HepG2 (cell line): ENCODE results near the gene KRTCAP3. TPM values are rescaled to one million over a fixed set of nuclear protein-coding genes. Genes with fewer than 3 reads are reported as not detected.

Source experiments
- ATAD3A ChIP-seq: sonication (generic); formaldehyde crosslinking; IDR thresholded peaks from 2 replicates; pipeline ENCODE4 v1.4.0; 2020; ENCODE audit warnings: missing genetic modification reagents
- BRCA1 ChIP-seq: sonication (generic); formaldehyde crosslinking; IDR thresholded peaks from 2 replicates; pipeline ENCODE4 v1.4.0; 2020; ENCODE audit warnings: missing genetic modification reagents
- CHCHD3 ChIP-seq: sonication (generic); formaldehyde crosslinking; IDR thresholded peaks from 2 replicates; pipeline ENCODE4 v1.8.0; 2022; ENCODE audit warnings: mild to moderate bottlenecking, missing genetic modification reagents, moderate library complexity
- DRAP1 ChIP-seq: IDR thresholded peaks from 2 replicates; pipeline ENCODE4 v1.6.1; 2016; ENCODE audit warnings: missing genetic modification reagents, missing compliant biosample characterization
- EED ChIP-seq: sonication (generic); formaldehyde crosslinking; IDR thresholded peaks from 2 replicates; pipeline ENCODE4 v1.5.0; 2020; ENCODE audit warnings: mild to moderate bottlenecking, missing genetic modification reagents
- KLF16 ChIP-seq, 2 experiments: sonication (generic) in 1 of 2; formaldehyde crosslinking in 1 of 2; IDR thresholded peaks; 2 replicates each; pipeline versions ENCODE4 v1.6.1 to v1.8.0; 2016 to 2023; ENCODE audit warnings: missing genetic modification reagents in 2 of 2, missing compliant biosample characterization in 1 of 2
- MLXIP ChIP-seq: sonication (generic); formaldehyde crosslinking; IDR thresholded peaks from 2 replicates; pipeline ENCODE4 v1.9.0; 2021; ENCODE audit warnings: missing genetic modification reagents, borderline replicate concordance
- NFYC ChIP-seq: IDR thresholded peaks from 2 replicates; pipeline ENCODE4 v1.6.1; 2016; ENCODE audit warnings: missing genetic modification reagents, missing compliant biosample characterization
- PAXIP1 ChIP-seq: sonication (generic); formaldehyde crosslinking; conservative IDR thresholded peaks from 2 replicates; pipeline ENCODE4 v1.4.0; 2020; ENCODE audit warnings: mild to moderate bottlenecking, missing genetic modification reagents, moderate library complexity
- RBFOX2 ChIP-seq: fragments of 200-400 bp; formaldehyde crosslinking; IDR thresholded peaks from 2 replicates; pipeline ENCODE4 v1.6.1; 2017; ENCODE audit warnings: low read depth, mild to moderate bottlenecking, low read length
- SATB2 ChIP-seq: sonication (generic); formaldehyde crosslinking; IDR thresholded peaks from 2 replicates; pipeline ENCODE4 v1.5.0; 2020; ENCODE audit warnings: missing genetic modification reagents
- SKI ChIP-seq: fragments of 450-650 bp; IDR thresholded peaks from one replicate; pipeline ENCODE4 v1.6.1; 2018; ENCODE audit warnings: mild to moderate bottlenecking; ENCODE audit not compliant: partially characterized antibody
- SRY ChIP-seq: sonication (generic); formaldehyde crosslinking; IDR thresholded peaks from 2 replicates; pipeline ENCODE4 v1.8.0; 2022; ENCODE audit warnings: mild to moderate bottlenecking, missing genetic modification reagents
- SYNCRIP ChIP-seq: fragments of 200-400 bp; formaldehyde crosslinking; IDR thresholded peaks from 2 replicates; pipeline ENCODE4 v1.6.1; 2018; ENCODE audit warnings: mild to moderate bottlenecking, low read depth, low read length; ENCODE audit not compliant: insufficient read depth
- TARDBP ChIP-seq: sonication (generic); formaldehyde crosslinking; IDR thresholded peaks from 2 replicates; pipeline ENCODE4 v1.8.0; 2022; ENCODE audit warnings: mild to moderate bottlenecking, missing genetic modification reagents
- ZBTB10 ChIP-seq: sonication (generic); formaldehyde crosslinking; IDR thresholded peaks from 2 replicates; pipeline ENCODE4 v1.4.0; 2020; ENCODE audit warnings: missing genetic modification reagents, borderline replicate concordance
- ZNF350 ChIP-seq: sonication (generic); formaldehyde crosslinking; IDR thresholded peaks from 2 replicates; pipeline ENCODE4 v1.4.0; 2020; ENCODE audit warnings: mild to moderate bottlenecking, low read depth, missing genetic modification reagents, borderline replicate concordance
- ZNF605 ChIP-seq: sonication (generic); formaldehyde crosslinking; IDR thresholded peaks from 2 replicates; pipeline ENCODE4 v1.8.0; 2022; ENCODE audit warnings: mild to moderate bottlenecking, missing genetic modification reagents
- ZNF773 ChIP-seq: sonication (generic); formaldehyde crosslinking; IDR thresholded peaks from 2 replicates; pipeline ENCODE4 v1.4.0; 2020; ENCODE audit warnings: missing genetic modification reagents, borderline replicate concordance
- ZNF790 ChIP-seq: sonication (generic); formaldehyde crosslinking; IDR thresholded peaks from 2 replicates; pipeline ENCODE4 v1.8.0; 2022; ENCODE audit warnings: missing genetic modification reagents, mild to moderate bottlenecking, borderline replicate concordance
- ZSCAN9 ChIP-seq: IDR thresholded peaks from 2 replicates; pipeline ENCODE4 v1.6.1; 2016; ENCODE audit warnings: borderline replicate concordance
- polyA plus RNA-seq, 8 experiments: library from polyadenylated mRNA; depleted of rRNA in 3 of 8; stranded (reverse) in 7 of 8; unstranded in 1 of 8; fragments of >200 nt; fragmentation: Illumina TruSeq in 4 of 8; extraction: Trizol in 4 of 8; gene quantifications; 2 replicates each; pipeline versions ENCODE4 v1.2.1 to v1.2.3, GENCODE V29; 2011 to 2016; ENCODE audit warnings: low read depth in 4 of 8, missing spikeins in 1 of 8, mixed read lengths in 1 of 8; ENCODE audit not compliant: insufficient read depth in 1 of 8
- total RNA-seq, 5 experiments: library from RNA; depleted of rRNA; stranded (reverse); fragments of >200 nt; fragmentation: Illumina TruSeq; extraction: Trizol; gene quantifications; 2 replicates each; pipeline ENCODE4 v1.2.3, GENCODE V29; 2016; ENCODE audit warnings: low read depth in 1 of 5

Gene KRTCAP3
- total and polyA plus RNA-seq, 2 of the 13 experiments (the other 11 are each of a cell fraction or from before 2014, with no cell fraction given), result 2.1 to 4.5 TPM

GRCh38 chr2:27428978-27429541, 13.1 kb upstream of the KRTCAP3 start (continued):
- TF ChIP-seq MLXIP (CRISPR knock-in tag) (peak; percentile 57; the same call in 1 of the 2 replicates), ZNF773 (CRISPR knock-in tag) (0 out of 2 replicates have a peak, but pooled peaks have one; percentile 79), SATB2 (CRISPR knock-in tag) (no peak), ATAD3A (CRISPR knock-in tag) (no peak), ZNF790 (no peak), ZNF605 (no peak), BRCA1 (CRISPR knock-in tag) (0 out of 2 replicates have a peak, but pooled peaks have one; percentile 3), PAXIP1 (peak; percentile 64), CHCHD3 (no peak), ZBTB10 (CRISPR knock-in tag) (peak; percentile 30; the same call in 1 of the 2 replicates), NFYC (CRISPR knock-in tag) (no peak), DRAP1 (CRISPR knock-in tag) (no peak), EED (no peak; the same call in 1 of the 2 replicates), RBFOX2 (no peak), TARDBP (CRISPR knock-in tag) (no peak), SRY (CRISPR knock-in tag) (no peak; the same call in 1 of the 2 replicates), SYNCRIP (no peak), ZSCAN9 (CRISPR knock-in tag) (no peak), ZNF350 (CRISPR knock-in tag) (no peak), KLF16 (CRISPR knock-in tag; IDR thresholded peaks at IDR 0.05) (peak in 1 of 2 experiments; percentile 77; a peak in 1 of 4 replicates), SKI (peak; percentile 72)
